Measurements from ENCODE around the gene PRPSAP1. TPM values are rescaled to one million over a fixed set of nuclear protein-coding genes. Genes with fewer than 3 reads are reported as not detected.

PRPSAP1 gene
- total RNA-seq, 1 donor from 2014 or later = 57.5 TPM

GRCh38 chr17:76318586-76318985, 35.1 kb downstream of the PRPSAP1 start:
- no peak for TF ChIP-seq CTCF (conservative IDR thresholded peaks at IDR 0.05; ENCODE audit: low read depth, low read length)
- H3K4me3 ChIP-seq (ENCODE audit: low read depth, low read length) = no peak overlapping the region
- DNase-seq (ENCODE audit: low read depth) = no peak

- DNase-seq (ENCODE audit: low read depth) = no peak
- H3K4me3 ChIP-seq (ENCODE audit: low read depth, low read length) = no peak overlapping the region
- TF ChIP-seq CTCF (conservative IDR thresholded peaks at IDR 0.05; ENCODE audit: low read depth, low read length) = no peak
Measured at GRCh38 chr17:76317535-76317934, 36.2 kb downstream of the PRPSAP1 start.

GRCh38 chr17:76314392-76315227, 39.1 kb downstream of the PRPSAP1 start:
- TF ChIP-seq CTCF (conservative IDR thresholded peaks at IDR 0.05; ENCODE audit: low read depth, low read length) = no peak
- no peak overlapping the region for H3K4me3 ChIP-seq (ENCODE audit: low read depth, low read length)
- DNase-seq (ENCODE audit: low read depth) = no peak

- no peak overlapping the region for H3K4me3 ChIP-seq (ENCODE audit: low read depth, low read length)
- no peak for TF ChIP-seq CTCF (conservative IDR thresholded peaks at IDR 0.05; ENCODE audit: low read depth, low read length)
- no peak for DNase-seq (ENCODE audit: low read depth)
Measured at GRCh38 chr17:76312735-76313134, 41.0 kb downstream of the PRPSAP1 start.

- no peak for DNase-seq (ENCODE audit: low read depth)
- no peak overlapping the region for H3K4me3 ChIP-seq (ENCODE audit: low read depth, low read length)
- no peak for TF ChIP-seq CTCF (conservative IDR thresholded peaks at IDR 0.05; ENCODE audit: low read depth, low read length)
Measured at GRCh38 chr17:76309461-76309860, 44.3 kb downstream of the PRPSAP1 start.

GRCh38 chr17:76307966-76308338, 45.8 kb downstream of the PRPSAP1 start, which contains the start of gene QRICH2:
QRICH2 (minus strand) TSS chr17:76308276; CDS start chr17:76307998, 278 bp downstream.
- no peak for DNase-seq (ENCODE audit: low read depth)
- H3K4me3 ChIP-seq (ENCODE audit: low read depth, low read length) = no peak within 1 kb of the TSS
- TF ChIP-seq CTCF (conservative IDR thresholded peaks at IDR 0.05; ENCODE audit: low read depth, low read length) = no peak

Data from epithelial cell of proximal tubule (primary cell).